Measurements from ENCODE around the gene KRTAP5-11.

DNA sequence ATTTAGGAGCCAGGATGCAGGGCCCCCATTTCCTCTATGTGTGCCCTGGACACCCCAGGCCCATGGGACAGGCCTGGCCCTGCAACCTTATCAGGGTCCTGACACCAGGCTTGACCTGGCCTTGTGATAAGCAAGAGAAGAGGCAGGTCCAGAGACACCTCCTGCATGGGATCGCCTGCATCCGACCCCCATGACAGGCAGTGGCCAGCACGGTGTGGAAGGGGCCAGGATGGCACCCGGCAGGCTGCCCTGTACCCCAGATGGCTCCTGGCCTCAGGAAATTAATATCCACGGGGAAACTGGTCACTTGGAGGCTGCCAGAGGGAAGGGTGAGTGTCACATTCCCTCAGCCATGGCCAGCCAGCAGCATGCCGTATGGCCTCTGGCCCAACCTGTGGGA lies 27.7 kb downstream of the KRTAP5-11 start:
- no peak for TF ChIP-seq POLR2A (IDR thresholded peaks at IDR 0.05)
- TF ChIP-seq, protein P1, sequence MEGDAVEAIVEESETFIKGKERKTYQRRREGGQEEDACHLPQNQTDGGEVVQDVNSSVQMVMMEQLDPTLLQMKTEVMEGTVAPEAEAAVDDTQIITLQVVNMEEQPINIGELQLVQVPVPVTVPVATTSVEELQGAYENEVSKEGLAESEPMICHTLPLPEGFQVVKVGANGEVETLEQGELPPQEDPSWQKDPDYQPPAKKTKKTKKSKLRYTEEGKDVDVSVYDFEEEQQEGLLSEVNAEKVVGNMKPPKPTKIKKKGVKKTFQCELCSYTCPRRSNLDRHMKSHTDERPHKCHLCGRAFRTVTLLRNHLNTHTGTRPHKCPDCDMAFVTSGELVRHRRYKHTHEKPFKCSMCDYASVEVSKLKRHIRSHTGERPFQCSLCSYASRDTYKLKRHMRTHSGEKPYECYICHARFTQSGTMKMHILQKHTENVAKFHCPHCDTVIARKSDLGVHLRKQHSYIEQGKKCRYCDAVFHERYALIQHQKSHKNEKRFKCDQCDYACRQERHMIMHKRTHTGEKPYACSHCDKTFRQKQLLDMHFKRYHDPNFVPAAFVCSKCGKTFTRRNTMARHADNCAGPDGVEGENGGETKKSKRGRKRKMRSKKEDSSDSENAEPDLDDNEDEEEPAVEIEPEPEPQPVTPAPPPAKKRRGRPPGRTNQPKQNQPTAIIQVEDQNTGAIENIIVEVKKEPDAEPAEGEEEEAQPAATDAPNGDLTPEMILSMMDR (IDR thresholded peaks at IDR 0.05) = no peak
